Suppressor macrophage (primary cell): ENCODE results near the gene FKBP15.
"Not testable (repeated sequence)": the region's sequence is repeated elsewhere in the genome, so short reads cannot be mapped to it uniquely, and the experiment has no call there.

Source experiments
- DNase-seq, 4 experiments: peaks; one replicate each; pipeline ENCODE4 v3.0.0-alpha.2; 2020 to 2022
- total RNA-seq, 17 experiments: gene quantifications; one replicate each; lab custom pipeline; 2026; ENCODE audit warnings: mixed read lengths in 6 of 17, inconsistent platforms in 3 of 17; lab: John Stamatoyannopoulos, UW

FKBP15 gene, protein sequence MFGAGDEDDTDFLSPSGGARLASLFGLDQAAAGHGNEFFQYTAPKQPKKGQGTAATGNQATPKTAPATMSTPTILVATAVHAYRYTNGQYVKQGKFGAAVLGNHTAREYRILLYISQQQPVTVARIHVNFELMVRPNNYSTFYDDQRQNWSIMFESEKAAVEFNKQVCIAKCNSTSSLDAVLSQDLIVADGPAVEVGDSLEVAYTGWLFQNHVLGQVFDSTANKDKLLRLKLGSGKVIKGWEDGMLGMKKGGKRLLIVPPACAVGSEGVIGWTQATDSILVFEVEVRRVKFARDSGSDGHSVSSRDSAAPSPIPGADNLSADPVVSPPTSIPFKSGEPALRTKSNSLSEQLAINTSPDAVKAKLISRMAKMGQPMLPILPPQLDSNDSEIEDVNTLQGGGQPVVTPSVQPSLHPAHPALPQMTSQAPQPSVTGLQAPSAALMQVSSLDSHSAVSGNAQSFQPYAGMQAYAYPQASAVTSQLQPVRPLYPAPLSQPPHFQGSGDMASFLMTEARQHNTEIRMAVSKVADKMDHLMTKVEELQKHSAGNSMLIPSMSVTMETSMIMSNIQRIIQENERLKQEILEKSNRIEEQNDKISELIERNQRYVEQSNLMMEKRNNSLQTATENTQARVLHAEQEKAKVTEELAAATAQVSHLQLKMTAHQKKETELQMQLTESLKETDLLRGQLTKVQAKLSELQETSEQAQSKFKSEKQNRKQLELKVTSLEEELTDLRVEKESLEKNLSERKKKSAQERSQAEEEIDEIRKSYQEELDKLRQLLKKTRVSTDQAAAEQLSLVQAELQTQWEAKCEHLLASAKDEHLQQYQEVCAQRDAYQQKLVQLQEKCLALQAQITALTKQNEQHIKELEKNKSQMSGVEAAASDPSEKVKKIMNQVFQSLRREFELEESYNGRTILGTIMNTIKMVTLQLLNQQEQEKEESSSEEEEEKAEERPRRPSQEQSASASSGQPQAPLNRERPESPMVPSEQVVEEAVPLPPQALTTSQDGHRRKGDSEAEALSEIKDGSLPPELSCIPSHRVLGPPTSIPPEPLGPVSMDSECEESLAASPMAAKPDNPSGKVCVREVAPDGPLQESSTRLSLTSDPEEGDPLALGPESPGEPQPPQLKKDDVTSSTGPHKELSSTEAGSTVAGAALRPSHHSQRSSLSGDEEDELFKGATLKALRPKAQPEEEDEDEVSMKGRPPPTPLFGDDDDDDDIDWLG
- total RNA-seq, result 62.3 to 411 (median 320) reads per million in 17 experiments

DNA sequence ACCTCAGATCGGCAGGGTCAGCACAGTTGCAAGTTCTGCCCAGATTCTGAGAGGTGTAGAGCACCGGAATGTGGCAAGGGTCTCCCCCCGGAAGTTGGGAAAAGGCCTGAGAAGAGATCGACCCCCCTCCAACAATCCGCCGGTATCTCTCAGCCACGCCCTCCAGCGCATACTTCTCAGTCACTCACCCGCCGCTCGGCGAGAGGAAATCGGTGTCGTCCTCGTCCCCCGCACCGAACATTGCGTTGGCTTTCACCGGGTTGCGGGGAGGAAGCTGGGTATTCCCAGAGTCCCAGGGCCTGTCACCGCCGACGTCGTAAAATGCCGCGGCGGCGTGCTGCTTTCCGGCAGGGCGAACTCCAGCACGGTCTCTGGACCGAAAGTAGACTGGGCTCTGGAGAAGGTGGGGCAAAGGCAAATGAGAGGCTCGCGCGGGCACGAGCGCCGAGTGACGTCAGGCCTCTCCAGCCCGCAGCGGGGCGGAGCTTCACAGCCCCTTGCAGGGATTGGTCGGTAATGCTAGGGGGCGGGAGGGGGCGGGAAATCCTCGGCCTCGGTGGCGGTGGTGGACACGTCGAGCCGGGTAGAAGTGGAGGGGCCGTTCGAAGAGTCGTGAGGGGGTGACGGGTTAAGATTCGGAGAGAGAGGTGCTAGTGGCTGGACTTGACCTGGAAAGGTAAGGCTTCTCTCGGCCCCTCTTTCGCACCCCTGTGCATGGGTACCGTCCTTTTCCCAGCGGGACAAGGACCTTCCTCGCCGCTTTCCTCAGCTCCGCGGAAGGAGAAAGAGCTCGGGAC, at the start of gene FKBP15, which contains the start of gene SLC31A1:
Gene FKBP15 (minus strand): TSS at position 275 of the 797 bp plus-strand sequence. CDS start 34 bp downstream, at position 241.
Gene SLC31A1 (plus strand): TSS at position 542 of the 797 bp plus-strand sequence. CDS start 34,605 bp downstream, outside the sequence.
- DNase-seq, result peak; percentile 99

DNA sequence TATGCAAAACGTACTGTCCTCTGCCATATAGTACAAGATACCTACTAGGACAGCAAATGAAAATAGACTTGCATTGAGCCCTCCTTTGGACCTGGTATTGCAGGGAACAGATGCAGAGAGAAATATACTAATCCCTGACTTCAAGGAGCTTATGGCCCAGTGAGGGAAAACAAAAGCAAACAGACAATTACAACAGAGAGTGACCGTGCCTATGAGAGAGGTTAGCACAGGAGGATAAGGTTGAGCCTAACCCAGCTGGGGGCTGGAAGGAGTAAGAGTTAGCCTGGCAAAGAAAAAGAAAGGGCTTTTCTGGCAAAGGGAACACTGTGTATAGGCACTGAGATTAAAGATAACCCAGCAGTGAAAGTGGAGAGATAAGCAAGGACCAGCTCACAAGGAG, 48.8 kb upstream of the FKBP15 start:
- no peak for DNase-seq

DNA sequence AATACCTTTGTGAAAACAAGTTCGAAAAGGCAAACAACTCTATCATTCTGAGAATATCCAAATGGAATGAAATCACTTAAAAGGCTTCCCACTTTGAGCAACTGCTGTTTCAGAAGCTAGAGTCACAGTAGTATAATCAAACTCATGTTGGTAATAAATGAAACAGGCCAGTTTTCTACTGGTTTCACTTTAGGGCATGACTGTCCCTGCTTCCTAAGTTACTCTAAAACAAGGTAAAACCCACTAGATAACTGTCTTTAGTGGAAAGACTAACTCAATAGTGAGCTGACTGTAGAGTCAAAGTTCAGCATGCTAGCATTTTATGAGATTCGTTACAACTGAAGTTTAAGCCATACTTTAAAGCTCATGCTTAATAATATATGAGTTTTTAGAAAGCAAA, 48.3 kb upstream of the FKBP15 start:
- DNase-seq, result no peak

DNA sequence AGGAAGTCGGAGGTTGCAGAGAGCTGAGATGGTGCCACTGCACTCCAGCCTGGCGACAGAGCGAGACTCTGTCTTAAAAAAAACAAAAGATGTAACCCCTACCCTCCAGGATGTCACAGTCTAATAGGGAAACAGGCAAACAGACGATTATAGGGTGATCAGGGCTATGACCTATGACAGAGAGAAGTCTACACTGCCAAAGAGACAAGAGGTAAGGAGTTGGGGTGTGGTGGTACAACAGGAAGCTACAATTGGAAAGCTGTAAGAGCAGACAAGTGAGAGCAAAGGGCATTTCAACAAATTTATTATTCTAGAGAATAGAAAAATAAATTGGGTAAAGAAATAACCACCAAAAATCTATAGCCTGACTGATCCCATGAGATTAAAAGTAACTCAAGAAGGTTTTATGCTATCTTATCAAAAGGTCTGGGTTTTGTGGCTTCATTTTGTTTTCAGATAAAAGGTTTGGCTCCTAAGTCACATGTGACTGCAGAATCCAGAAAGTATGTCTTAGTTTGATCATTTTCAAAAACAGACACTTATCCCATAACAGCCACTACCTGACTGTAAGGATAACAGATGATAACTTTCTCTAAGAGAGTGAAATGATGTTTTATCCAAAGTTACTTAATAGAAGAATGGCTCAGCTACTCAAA, 47.0 kb upstream of the FKBP15 start:
- DNase-seq, result no peak

DNA sequence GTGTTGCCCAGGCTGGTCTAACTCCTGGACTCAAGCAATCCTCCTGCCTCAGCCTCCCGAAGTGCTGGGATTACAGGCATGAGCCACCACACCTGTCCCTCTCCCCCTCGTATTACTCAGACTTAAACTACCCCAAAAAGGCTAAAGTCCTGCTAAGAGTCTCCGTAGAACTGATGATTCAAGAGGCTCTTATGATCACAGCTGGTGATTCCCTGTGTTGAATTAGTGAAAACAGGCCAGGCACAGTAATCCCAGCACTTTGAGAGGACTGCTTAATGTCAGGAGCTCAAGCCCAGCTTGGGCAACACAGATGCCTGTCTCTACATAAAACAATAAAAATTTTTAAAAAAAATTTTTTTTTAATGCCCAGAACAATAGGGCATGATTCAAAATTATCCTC, 45.1 kb upstream of the FKBP15 start:
- no peak for DNase-seq

DNA sequence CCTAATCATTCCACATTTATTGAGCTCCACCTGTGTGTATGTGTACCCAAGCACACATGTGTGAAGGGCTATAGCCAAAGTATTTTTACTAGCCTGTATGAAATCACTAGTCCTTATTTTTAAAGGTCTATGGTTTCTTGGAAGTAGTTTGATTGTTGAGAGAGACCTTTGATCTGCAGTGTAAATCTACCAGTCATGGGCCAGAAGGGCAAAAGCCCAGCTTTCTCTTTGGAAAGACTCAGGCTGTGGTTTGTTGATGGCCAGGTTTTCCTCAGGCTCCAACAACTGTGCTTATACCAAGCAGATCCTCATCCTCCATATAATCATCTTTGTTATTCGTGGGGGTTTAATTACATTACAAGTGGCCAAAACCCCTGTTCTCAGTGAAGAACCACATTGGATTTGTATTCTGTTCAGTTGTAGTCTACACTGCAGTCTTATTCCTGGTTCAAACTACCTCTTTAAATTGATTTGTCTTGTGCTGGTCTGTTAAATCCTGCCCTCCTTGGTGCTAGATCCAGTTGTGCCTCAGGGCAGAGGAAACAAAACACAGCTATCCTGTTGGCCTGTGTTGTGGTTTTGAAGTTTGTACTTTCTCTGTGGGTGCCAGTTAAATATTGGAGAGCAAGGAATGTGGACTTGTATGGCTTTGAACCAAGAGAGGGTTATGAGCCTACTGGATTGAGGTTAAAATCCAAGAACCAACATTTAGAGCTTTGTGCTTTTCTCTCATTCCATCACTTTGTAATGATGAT, 41.0 kb upstream of the FKBP15 start:
- DNase-seq, result no peak

DNA sequence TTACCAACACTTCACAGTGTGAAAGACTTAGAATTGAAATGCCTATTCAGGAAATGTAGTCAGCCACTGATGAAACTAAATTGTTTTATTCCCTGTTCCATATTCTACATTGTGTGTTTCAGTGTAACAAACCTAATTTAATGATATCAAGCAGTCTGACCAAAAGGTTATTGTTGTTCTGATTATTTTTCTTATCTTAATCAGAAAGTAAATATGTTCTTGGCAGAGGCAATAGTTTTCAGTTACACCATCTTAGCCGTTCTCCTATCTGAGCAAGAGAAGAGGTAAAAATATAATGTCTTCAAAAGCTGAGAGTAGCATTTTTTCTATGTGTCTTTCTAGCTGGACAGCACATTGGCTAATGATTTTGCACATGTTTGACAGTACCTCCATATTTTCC, 37.2 kb upstream of the FKBP15 start:
- no peak for DNase-seq

DNA sequence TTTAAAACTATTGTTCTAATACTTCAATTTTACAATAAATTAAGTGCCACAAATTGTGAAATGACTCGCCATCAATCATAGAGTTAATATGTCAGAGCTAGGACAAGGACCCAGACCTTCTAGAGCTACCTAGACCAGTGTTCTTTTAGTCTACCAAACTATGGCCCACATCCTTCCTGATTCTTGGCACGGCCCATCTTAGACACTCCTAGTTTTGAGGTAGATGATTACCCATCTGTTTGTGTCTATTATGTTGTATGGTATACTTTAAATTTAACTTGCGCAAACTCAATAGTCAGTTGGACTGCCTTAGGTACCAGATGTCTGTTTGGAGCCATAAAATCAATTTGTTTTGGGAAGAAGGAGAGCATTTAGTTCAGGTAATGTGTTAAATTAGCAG, 36.8 kb upstream of the FKBP15 start:
- no peak for DNase-seq

DNA sequence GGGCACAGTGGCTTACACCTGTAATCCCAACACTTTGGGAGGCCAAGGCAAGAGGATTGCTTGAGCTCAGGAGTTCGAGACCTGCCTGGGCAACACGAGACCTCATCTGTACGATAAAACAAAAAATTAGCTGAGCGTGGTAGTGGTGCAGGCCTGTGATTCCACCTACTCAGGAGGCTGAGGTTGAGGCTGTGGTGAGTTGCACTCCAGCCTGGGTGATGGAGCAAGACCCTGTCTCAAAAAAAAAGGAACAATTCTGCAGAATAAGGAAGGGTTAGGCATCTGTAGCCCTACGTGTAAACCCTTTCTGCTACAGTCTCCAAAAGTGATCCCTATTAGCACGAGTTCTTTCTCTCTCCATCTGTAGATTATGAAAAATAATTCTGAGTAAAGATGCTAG, 34.4 kb upstream of the FKBP15 start:
- DNase-seq, result peak; percentile 45 to 76 (median 72)

DNA sequence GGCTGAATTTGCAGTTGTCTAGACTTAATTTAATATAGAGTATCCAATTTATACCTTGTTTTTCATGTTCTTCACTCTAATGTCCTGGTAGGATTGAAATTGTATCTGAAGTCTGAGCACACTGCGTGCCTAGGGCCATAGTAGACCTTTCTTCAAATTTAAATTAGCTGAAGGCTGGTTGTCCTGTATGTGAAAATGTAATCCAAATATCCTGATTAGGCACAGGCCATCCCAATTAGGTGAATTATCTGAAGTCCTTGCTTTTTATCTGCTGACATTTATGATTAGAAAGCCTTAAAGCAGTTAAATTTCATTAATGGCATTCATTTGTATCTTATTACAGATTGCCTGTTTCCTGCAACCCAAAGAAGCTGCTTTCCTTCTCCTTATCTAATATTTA, 33.9 kb upstream of the FKBP15 start:
- no peak for DNase-seq

DNA sequence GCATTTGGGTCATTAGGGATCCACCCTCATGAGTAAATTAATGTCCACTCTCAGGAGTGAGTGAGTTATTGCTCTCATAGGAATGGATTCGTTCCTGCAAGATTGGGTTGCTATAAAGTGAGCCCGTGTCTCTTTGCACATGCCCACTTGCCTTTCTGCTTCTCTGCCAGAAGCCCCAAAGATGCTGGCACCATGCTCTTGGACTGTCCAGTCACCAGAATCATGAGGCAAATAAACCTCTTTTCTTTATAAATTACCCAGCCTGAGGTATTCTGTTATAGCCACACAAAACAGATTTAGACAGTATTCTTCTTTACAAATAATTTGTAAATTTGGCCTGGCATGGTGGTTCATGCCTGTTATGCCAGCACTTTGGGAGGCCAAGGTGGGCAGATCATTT, 29.7 kb upstream of the FKBP15 start:
- DNase-seq, result no peak

DNA sequence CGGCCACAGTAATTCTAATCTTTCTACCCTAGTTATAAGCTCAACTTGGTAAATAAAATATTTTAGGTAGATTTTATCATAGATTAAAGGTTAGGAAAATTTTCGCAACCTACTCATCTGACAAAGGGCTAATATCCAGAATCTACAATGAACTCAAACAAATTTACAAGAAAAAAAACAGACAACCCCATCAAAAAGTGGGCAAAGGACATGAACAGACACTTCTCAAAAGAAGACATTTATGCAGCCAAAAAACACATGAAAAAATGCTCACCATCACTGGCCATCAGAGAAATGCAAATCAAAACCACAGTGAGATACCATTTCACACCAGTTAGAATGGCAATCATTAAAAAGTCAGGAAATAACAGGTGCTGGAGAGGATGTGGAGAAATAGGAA, 28.6 kb upstream of the FKBP15 start:
- DNase-seq, result not testable (repeated sequence)

DNA sequence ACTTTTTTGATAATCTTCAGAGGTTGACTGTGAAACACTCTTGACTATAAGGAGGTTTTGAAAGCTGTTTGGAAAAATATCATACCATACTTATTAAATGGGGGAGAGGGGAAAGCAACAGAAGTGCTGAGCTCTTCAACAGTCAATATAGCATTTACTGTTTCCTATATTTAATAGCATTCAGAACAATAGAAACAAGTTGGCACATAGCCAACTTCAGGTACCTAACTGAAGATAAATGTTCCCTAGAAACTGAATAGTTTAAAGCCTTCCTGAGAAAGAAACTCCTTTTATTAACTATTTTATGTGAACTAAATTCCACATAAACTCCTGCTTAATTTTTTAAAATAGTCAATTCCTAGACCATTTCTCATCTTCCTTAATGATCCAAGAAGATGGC, 26.6 kb upstream of the FKBP15 start:
- DNase-seq, result no peak

DNA sequence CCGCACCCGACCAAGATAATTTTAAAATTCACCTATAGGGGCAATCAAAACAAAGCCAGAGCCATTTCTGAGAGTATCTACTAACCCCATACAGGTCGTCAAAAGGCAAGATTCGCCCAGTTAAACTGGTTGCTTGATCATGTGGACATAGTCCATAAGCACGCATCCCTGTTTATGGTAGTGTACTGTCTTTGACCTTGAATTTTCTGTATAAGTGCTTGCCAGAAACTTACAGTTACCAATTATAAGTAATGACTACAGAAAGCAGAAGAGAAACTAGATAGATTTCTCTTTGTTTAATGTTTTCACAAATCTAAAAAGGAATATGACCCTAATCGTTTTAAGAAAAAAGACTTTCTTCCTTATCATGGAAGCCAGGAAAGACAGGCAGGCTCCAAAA, 25.9 kb upstream of the FKBP15 start:
- peak in 1 of 4 experiments; percentile 12 for DNase-seq

DNA sequence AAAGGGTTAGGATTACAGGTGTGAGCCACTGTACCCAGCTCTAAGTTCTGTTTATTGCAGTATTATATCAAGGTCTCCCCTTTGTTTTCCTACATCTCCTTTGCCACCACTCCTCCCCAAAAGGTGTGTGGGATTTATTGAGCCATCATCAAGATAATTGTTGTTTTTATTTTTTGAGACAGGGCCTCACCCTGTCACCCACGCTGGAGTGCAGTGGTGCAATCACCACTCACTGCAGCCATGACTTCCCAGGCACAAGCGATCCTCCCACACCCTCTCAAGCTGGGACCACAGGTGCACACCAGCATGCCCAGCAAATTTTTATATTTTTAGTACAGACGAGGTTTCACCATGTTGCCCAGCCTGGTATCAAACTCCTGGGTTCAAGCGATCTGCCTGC, 24.8 kb upstream of the FKBP15 start:
- no peak for DNase-seq

DNA sequence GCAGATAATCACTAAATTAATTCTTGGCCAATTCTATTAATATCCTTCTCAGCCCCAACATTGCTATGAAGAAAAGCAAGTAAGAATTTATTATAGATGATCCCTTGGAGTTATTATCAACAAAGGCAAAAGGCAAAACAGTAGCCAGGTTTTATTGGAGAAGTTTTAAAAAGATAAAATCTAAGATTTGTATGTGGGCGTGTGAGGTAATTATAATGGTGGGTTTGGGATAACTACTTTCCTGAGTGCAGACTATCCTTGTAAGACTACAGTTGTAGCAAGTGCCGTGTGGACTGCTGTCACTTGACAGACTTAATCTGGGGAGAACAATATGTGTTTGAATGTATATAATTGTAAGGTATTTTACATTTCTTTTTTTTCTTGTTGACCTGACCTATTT, 23.5 kb upstream of the FKBP15 start:
- DNase-seq, result no peak

DNA sequence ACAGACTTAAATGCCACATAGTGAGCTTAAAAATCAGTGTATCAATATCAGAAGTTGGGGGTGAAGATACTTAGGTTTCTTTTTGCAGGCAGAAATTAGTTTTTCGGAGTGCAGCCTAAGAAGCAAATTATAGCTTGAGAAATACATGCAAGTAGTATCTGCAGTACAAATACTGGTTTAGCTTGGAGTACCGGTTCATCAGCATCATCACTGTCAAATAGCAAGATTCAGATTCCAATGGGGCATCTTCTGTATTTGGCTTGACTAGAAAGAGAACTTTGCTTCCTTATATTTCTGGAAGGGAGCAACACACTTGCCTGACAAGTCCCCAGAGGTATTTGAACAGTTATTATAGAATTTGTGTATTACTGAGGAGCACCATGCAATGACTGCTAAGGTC, 20.1 kb upstream of the FKBP15 start:
- no peak for DNase-seq

DNA sequence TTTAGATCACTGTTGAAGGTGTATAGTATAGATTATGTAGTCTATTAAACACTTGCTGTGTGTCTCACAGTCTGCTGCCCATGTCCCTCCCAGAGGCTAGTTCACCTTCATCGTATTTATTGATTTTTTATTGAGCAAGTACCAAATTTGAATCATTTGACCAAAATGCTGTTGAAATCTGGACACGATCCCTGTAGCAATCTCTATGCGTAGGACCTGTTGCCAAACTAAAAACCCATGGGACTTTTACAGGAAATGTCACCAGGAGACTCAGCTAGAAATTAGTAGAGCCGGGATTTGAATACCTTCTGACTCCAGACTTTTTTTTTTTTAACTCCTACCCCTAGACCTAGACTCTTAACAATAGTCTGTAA, 17.8 kb upstream of the FKBP15 start:
- DNase-seq, result peak in 3 of 4 experiments; percentile 17 to 25 (median 19)

DNA sequence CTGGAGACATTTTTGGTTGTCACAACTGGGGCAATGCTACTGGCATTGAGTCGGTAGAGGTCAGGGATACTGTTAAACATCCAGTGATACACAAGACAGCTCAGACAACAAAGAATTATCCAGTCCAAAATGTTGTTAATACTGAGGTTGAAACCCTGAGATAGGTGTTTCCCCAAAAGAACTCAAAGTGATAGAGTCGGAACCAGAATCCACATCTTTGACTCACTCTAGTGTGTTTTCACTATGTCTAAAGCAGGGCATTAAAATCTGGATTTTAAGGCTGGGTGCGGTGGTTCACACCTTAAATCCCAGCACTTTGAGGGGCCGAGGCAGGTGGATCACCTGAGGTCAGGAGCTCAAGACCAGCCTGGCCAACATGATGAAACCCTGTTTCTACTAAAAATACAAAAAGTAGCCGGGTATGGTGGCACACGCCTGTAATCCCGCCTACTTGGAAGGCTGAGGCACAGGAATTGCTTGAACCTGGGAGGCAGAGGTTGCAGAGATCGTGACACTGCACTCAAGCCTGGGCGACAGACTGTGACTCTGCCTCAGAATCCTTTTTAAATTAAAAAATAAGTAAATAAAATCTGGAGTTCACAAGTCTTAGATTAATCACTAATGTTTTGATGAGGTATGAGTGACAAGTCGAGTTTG, 17.3 kb upstream of the FKBP15 start:
- no peak for DNase-seq

DNA sequence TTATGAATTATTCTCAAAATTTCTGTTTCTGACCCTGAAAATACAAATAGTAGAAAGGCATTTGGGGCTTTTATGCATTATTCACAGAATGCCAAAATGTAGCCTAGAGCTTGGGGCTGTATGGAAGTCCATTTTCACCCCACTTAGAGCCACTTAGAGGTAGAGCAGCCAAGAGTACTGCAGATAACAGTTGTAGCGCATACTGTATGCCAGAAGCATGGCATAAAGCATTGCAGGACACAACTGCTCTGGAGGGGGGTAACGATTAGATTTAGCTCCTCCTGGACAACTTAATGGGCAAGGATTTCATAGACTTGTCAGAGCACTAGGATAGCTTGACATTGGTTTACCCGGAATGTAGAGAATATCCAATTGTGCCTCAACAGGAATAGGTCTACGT, 15.9 kb upstream of the FKBP15 start:
- DNase-seq, result no peak
